GM12878 (cell line): ENCODE measurements around the gene NT5C3A. TPM values are rescaled to one million over a fixed set of nuclear protein-coding genes. Genes with fewer than 3 reads are reported as not detected.
A peak's percentile ranks its signal among the peaks of the same experiment; 100 is the strongest.

Experiments used
- ATAC-seq: fragments of 200-7000 bp; cut with Tn5 transposase; 3 replicates; pipeline ENCODE4 v1.9.1; 2020; ENCODE audit warnings: mild to moderate bottlenecking, moderate library complexity
- BruUV-seq: library from RNA; stranded (reverse); fragments of 400-500 nt; replicated peaks from 2 replicates; lab custom pipeline; 2021; lab: Mats Ljungman, UMichigan
- CTCF ChIA-PET: fragments of 300-600 bp; sonication (Branson Sonifier 250); formaldehyde crosslinking; extraction: SDS; loops from one replicate; lab custom pipeline; 2021; ENCODE audit warnings: inconsistent platforms; lab: Yijun Ruan, JAX
- POLR2A ChIA-PET: fragments of 350-600 bp; formaldehyde crosslinking; extraction: SDS; loops from one replicate; lab custom pipeline; 2021; ENCODE audit warnings: inconsistent platforms; lab: Charles Lee
- RAD21 ChIA-PET: fragments of 300-600 bp; sonication (Branson Sonifier 250); formaldehyde crosslinking; loops from one replicate; lab custom pipeline; 2023; ENCODE audit warnings: antibody characterized with exemption; ENCODE audit not compliant: unreplicated experiment; lab: Charles Lee
- SMC1A ChIA-PET: fragments of 300-600 bp; sonication (Branson Sonifier 250); formaldehyde crosslinking; loops from one replicate; lab custom pipeline; 2023; ENCODE audit not compliant: unreplicated experiment, uncharacterized antibody; lab: Charles Lee
- DNase-seq: peaks from one replicate; pipeline ENCODE4 v3.0.0-alpha.2; 2011; ENCODE audit warnings: low read depth, low spot score
- FAIRE-seq: peaks from 3 replicates; lab custom pipeline; 2011; peaks lifted over from hg19 to GRCh38; lab: Jason Lieb, UNC
- H2AFZ ChIP-seq: 2 replicates; pipeline ENCODE4 v1.6.0; 2011; ENCODE audit warnings: low read depth, low read length, control low read depth; ENCODE audit not compliant: control insufficient read depth
- H3K27ac ChIP-seq: 2 replicates; pipeline ENCODE4 v1.5.1; 2011; ENCODE audit warnings: control low read depth; ENCODE audit not compliant: control insufficient read depth, insufficient read depth
- H3K27me3 ChIP-seq, 2 experiments: replicated peaks in 1 of 2; 2 replicates each; pipeline versions ENCODE4 v1.6.0 to v1.6.1; 2011; ENCODE audit warnings: low read length in 1 of 2; ENCODE audit not compliant: control insufficient read depth in 2 of 2, insufficient read depth in 2 of 2
- H3K36me3 ChIP-seq, 2 experiments: 2 replicates each; pipeline ENCODE4 v1.5.1; 2011; ENCODE audit warnings: low read length in 1 of 2; ENCODE audit not compliant: control insufficient read depth in 2 of 2, insufficient read depth in 2 of 2
- H3K4me1 ChIP-seq: 2 replicates; pipeline ENCODE4 v1.6.1; 2011; ENCODE audit warnings: mild to moderate bottlenecking, low read length, moderate library complexity, mixed read lengths; ENCODE audit not compliant: control insufficient read depth, insufficient read depth
- H3K4me2 ChIP-seq: 2 replicates; pipeline ENCODE4 v1.6.0; 2011; ENCODE audit warnings: control low read depth; ENCODE audit not compliant: control insufficient read depth, insufficient read depth
- H3K4me3 ChIP-seq: fragments of 200-600 bp; sonication (generic); 2 replicates; pipeline ENCODE4 v1.5.1; 2016
- H3K79me2 ChIP-seq: 2 replicates; pipeline ENCODE4 v1.6.0; 2011; ENCODE audit warnings: low read length; ENCODE audit not compliant: control insufficient read depth, insufficient read depth
- H3K9ac ChIP-seq: 2 replicates; pipeline ENCODE4 v1.8.0; 2011; ENCODE audit warnings: low read length, control low read depth, mixed read lengths; ENCODE audit not compliant: control insufficient read depth, insufficient read depth
- H3K9me3 ChIP-seq: replicated peaks from 3 replicates; pipeline ENCODE4 v1.5.1; 2011; ENCODE audit warnings: mild to moderate bottlenecking, low read length; ENCODE audit not compliant: control insufficient read depth, insufficient read depth
- H4K20me1 ChIP-seq: 2 replicates; pipeline ENCODE4 v1.6.0; 2011; ENCODE audit not compliant: control insufficient read depth, insufficient read depth
- BCL11A ChIP-seq: IDR thresholded peaks from 2 replicates; pipeline ENCODE4 v1.6.1; 2011; ENCODE audit warnings: low read depth, low read length
- BMI1 ChIP-seq: fragments of 450-650 bp; IDR thresholded peaks from 2 replicates; pipeline ENCODE4 v1.6.1; 2016; ENCODE audit warnings: mild to moderate bottlenecking, moderate library complexity, borderline replicate concordance
- CHD4 ChIP-seq: fragments of 200-600 bp; sonication (generic); IDR thresholded peaks from 2 replicates; pipeline ENCODE4 v1.6.1; 2016; ENCODE audit warnings: mild to moderate bottlenecking
- IKZF2 ChIP-seq, 2 experiments: fragments of 450-650 bp; IDR thresholded peaks; 2 replicates each; pipeline ENCODE4 v1.6.1; 2017; ENCODE audit warnings: mild to moderate bottlenecking in 2 of 2, moderate library complexity in 2 of 2
- SMAD5 ChIP-seq: IDR thresholded peaks from 2 replicates; pipeline ENCODE4 v1.6.1; 2016; ENCODE audit warnings: antibody characterized with exemption, low read depth
- YBX1 ChIP-seq: fragments of 450-650 bp; IDR thresholded peaks from 2 replicates; pipeline ENCODE4 v1.6.1; 2016; ENCODE audit warnings: antibody characterized with exemption
- ZBED1 ChIP-seq: IDR thresholded peaks from 2 replicates; pipeline ENCODE4 v1.6.1; 2016; ENCODE audit warnings: borderline replicate concordance
- ZNF384 ChIP-seq: IDR thresholded peaks from 2 replicates; pipeline ENCODE4 v1.6.1; 2012; ENCODE audit warnings: low read depth, mild to moderate bottlenecking, low read length, improper control_type of control experiment, borderline replicate concordance
- WGBS: methylation state at CpG from one replicate; pipeline ENCODE4 v1.1.6; 2016; ENCODE audit warnings: low lambda C conversion rate; ENCODE audit not compliant: insufficient replicate concordance, insufficient coverage; ENCODE audit errors: missing lambda C conversion rate; 5-methylcytosine and 5-hydroxymethylcytosine counted together
- in situ Hi-C: fragments of 300-500 bp; cut with MboI; formaldehyde crosslinking; loops from 9 replicates; pipeline ENCODE4 v1.14.3; 2018; ENCODE audit warnings: mixed read lengths
- intact Hi-C: fragments of 100-400 bp; cut with micrococcal nuclease; formaldehyde crosslinking; loops from one replicate; pipeline ENCODE4 v1.14.2; 2022; ENCODE audit not compliant: unreplicated experiment
- polyA plus RNA-seq, 11 experiments: library from polyadenylated mRNA; depleted of rRNA in 4 of 11; unstranded in 6 of 11; stranded (reverse) in 5 of 11; fragments of >200 nt; fragmentation: Nextera tagmentation in 4 of 11; fragmentation: Illumina TruSeq in 1 of 11; extraction: Ambion mirVana in 4 of 11; extraction: Trizol in 1 of 11; gene quantifications; 1 replicate in 1 of 11; 2 replicates in 10 of 11; pipeline versions ENCODE4 v1.2.1 to v1.2.3, GENCODE V29; 2011 to 2016; ENCODE audit warnings: inconsistent platforms in 2 of 11, missing spikeins in 2 of 11, low read depth in 1 of 11
- total RNA-seq, 4 experiments: library from RNA; depleted of rRNA in 3 of 4; stranded (reverse); fragments of >200 nt in 3 of 4; fragmentation: Illumina TruSeq in 1 of 4; extraction: Trizol in 1 of 4; gene quantifications; 2 replicates each; pipeline versions ENCODE4 v1.2.1 to v1.2.3, GENCODE V29; 2013 to 2021
- TF ChIP-seq, protein P1 (sequence below), 3 experiments: IDR thresholded peaks in 2 of 3; conservative IDR thresholded peaks in 1 of 3; 2 replicates each; pipeline ENCODE4 v1.5.1; 2011; ENCODE audit warnings: low read depth in 3 of 3, low read length in 3 of 3, mild to moderate bottlenecking in 3 of 3, control low read depth in 2 of 3, moderate library complexity in 2 of 3, inconsistent platforms in 1 of 3, mixed read lengths in 1 of 3; ENCODE audit not compliant: control insufficient read depth in 2 of 3, insufficient read depth in 1 of 3; ENCODE audit errors: extremely low read depth in 1 of 3
- TF ChIP-seq, protein P2 (sequence below): fragments of 450-650 bp; IDR thresholded peaks from 2 replicates; pipeline ENCODE4 v1.6.1; 2017; ENCODE audit warnings: borderline replicate concordance
- TF ChIP-seq, protein P3 (sequence below): fragments of 450-650 bp; IDR thresholded peaks from 2 replicates; pipeline ENCODE4 v1.6.1; 2016; ENCODE audit warnings: mild to moderate bottlenecking, moderate library complexity, borderline replicate concordance
- TF ChIP-seq, protein P4 (sequence below): fragments of 450-650 bp; IDR thresholded peaks from 2 replicates; pipeline ENCODE4 v1.6.1; 2016; ENCODE audit warnings: mild to moderate bottlenecking
- TF ChIP-seq, protein P5 (sequence below): IDR thresholded peaks from 2 replicates; pipeline ENCODE4 v1.6.1; 2011; ENCODE audit warnings: low read depth, mild to moderate bottlenecking, low read length, moderate library complexity, borderline replicate concordance; ENCODE audit errors: extremely low read depth

NT5C3A gene
- total and polyA plus RNA-seq, 10 of the 15 experiments (the other 5 are each of a cell fraction or from before 2014, with no cell fraction given) = 53.0 to 111 (median 71.4) TPM

DNA sequence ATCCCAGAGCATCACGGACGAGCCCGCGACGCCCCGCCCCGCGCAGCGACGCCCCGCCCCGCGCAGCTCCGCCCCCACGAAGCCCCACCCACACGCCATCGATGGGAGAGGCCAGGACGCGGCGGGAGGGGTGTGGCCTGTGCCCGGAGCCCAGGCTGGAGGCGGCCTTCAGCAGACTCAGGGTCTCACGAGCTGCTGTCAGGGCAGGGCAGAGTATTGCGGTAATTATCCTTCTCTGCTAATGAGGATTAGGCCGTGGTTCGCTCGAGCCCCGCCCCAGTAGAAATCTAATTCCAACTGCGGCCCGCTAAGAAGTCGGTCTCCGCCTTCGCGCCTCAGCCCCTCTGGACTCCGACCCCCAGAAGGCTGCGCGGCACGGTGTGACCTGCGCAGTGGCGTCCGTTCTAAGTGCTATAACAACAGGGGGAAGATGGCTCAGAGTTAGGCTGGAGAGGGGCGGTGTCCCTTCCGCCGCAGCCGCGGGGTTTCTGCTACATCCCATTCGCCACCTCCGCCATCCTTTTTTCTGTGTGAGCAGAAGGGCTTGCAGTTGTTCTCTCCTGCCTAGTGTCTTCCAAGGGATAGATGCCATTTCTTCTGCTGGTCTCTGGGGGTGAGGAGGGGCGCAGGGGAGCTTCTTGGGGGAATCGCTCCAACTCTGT is 337 bp upstream of the NT5C3A start:
- no peaks in the 10 kb centered on the region for H4K20me1 ChIP-seq
- FAIRE-seq (peak; percentile 79), ATAC-seq (peak; percentile 95), DNase-seq (peak; percentile 81)
- 2% methylated on average over 50 of the region's 50 CpGs for WGBS
- peaks cover 2% of the 10 kb centered on the region; the same call in 2 of the 3 replicates for H3K9me3 ChIP-seq
- peak overlapping the region; percentile 99 for H2AFZ ChIP-seq
- BruUV-seq = no TSS peak
- ChIA-PET CTCF (interaction anchor here (1.3 to 5.4 kb wide), 9 partner anchors 10 to 217 kb away, joined by 3 to 31 read pairs (median 4); partner anchors contain the start of gene RP9), SMC1A (interaction anchor here (1.1 to 3.3 kb wide), 6 partner anchors 9 to 45 kb away, joined by 3 to 31 read pairs (median 6); partner anchors contain the start of gene RP9), RAD21 (interaction anchor here (0.6 to 2.8 kb wide), 7 partner anchors 9 to 216 kb away, joined by 3 to 19 read pairs (median 5); partner anchors contain the start of gene RP9), POLR2A (interaction anchor here (0.8 to 5.9 kb wide), 12 partner anchors 9 to 174 kb away, joined by 3 to 30 read pairs (median 5); partner anchors contain the start of gene BBS9)
- H3K36me3 ChIP-seq = no peaks in the 10 kb centered on the region
- in situ Hi-C loops (no loop called here), intact Hi-C loops (loop anchor here (2.0 to 5.0 kb wide), 3 partner anchors 46 to 571 kb away; partner anchors contain the start of genes KBTBD2, LSM5 and RP9)
- H3K4me2 ChIP-seq = peak overlapping the region; percentile 84
- H3K4me3 ChIP-seq = peak overlapping the region; percentile 93
- peaks cover 46% of the 10 kb centered on the region for H3K79me2 ChIP-seq
- H3K9ac ChIP-seq = peak overlapping the region; percentile 68
- H3K27me3 ChIP-seq = no peaks in the 10 kb centered on the region
- H3K27ac ChIP-seq = peak overlapping the region; percentile 89
- peaks cover 3% of the 10 kb centered on the region; the same call in 1 of the 2 replicates for H3K4me1 ChIP-seq
- TF ChIP-seq BMI1 (no peak), ZBED1 (no peak), BCL11A (no peak), SMAD5 (no peak), CHD4 (no peak), IKZF2 (IDR thresholded peaks at IDR 0.05) (no peak), YBX1 (no peak), ZNF384 (no peak)
- TF ChIP-seq, protein P1, sequence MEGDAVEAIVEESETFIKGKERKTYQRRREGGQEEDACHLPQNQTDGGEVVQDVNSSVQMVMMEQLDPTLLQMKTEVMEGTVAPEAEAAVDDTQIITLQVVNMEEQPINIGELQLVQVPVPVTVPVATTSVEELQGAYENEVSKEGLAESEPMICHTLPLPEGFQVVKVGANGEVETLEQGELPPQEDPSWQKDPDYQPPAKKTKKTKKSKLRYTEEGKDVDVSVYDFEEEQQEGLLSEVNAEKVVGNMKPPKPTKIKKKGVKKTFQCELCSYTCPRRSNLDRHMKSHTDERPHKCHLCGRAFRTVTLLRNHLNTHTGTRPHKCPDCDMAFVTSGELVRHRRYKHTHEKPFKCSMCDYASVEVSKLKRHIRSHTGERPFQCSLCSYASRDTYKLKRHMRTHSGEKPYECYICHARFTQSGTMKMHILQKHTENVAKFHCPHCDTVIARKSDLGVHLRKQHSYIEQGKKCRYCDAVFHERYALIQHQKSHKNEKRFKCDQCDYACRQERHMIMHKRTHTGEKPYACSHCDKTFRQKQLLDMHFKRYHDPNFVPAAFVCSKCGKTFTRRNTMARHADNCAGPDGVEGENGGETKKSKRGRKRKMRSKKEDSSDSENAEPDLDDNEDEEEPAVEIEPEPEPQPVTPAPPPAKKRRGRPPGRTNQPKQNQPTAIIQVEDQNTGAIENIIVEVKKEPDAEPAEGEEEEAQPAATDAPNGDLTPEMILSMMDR (IDR thresholded peaks at IDR 0.05 in 2 of 3, conservative IDR thresholded peaks at IDR 0.05 in 1 of 3; ENCODE audit: control insufficient read depth in 2 of 3, extremely low read depth in 1 of 3, insufficient read depth in 1 of 3, low read depth in 3 of 3, low read length in 3 of 3) = no peak
- TF ChIP-seq, protein P2, sequence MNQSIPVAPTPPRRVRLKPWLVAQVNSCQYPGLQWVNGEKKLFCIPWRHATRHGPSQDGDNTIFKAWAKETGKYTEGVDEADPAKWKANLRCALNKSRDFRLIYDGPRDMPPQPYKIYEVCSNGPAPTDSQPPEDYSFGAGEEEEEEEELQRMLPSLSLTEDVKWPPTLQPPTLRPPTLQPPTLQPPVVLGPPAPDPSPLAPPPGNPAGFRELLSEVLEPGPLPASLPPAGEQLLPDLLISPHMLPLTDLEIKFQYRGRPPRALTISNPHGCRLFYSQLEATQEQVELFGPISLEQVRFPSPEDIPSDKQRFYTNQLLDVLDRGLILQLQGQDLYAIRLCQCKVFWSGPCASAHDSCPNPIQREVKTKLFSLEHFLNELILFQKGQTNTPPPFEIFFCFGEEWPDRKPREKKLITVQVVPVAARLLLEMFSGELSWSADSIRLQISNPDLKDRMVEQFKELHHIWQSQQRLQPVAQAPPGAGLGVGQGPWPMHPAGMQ = no peak
- TF ChIP-seq, protein P3, sequence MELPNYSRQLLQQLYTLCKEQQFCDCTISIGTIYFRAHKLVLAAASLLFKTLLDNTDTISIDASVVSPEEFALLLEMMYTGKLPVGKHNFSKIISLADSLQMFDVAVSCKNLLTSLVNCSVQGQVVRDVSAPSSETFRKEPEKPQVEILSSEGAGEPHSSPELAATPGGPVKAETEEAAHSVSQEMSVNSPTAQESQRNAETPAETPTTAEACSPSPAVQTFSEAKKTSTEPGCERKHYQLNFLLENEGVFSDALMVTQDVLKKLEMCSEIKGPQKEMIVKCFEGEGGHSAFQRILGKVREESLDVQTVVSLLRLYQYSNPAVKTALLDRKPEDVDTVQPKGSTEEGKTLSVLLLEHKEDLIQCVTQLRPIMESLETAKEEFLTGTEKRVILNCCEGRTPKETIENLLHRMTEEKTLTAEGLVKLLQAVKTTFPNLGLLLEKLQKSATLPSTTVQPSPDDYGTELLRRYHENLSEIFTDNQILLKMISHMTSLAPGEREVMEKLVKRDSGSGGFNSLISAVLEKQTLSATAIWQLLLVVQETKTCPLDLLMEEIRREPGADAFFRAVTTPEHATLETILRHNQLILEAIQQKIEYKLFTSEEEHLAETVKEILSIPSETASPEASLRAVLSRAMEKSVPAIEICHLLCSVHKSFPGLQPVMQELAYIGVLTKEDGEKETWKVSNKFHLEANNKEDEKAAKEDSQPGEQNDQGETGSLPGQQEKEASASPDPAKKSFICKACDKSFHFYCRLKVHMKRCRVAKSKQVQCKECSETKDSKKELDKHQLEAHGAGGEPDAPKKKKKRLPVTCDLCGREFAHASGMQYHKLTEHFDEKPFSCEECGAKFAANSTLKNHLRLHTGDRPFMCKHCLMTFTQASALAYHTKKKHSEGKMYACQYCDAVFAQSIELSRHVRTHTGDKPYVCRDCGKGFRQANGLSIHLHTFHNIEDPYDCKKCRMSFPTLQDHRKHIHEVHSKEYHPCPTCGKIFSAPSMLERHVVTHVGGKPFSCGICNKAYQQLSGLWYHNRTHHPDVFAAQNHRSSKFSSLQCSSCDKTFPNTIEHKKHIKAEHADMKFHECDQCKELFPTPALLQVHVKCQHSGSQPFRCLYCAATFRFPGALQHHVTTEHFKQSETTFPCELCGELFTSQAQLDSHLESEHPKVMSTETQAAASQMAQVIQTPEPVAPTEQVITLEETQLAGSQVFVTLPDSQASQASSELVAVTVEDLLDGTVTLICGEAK = no peak; the same call in 1 of the 2 replicates
- TF ChIP-seq, protein P4, sequence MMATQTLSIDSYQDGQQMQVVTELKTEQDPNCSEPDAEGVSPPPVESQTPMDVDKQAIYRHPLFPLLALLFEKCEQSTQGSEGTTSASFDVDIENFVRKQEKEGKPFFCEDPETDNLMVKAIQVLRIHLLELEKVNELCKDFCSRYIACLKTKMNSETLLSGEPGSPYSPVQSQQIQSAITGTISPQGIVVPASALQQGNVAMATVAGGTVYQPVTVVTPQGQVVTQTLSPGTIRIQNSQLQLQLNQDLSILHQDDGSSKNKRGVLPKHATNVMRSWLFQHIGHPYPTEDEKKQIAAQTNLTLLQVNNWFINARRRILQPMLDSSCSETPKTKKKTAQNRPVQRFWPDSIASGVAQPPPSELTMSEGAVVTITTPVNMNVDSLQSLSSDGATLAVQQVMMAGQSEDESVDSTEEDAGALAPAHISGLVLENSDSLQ = no peak; the same call in 1 of the 2 replicates
- TF ChIP-seq, protein P5, sequence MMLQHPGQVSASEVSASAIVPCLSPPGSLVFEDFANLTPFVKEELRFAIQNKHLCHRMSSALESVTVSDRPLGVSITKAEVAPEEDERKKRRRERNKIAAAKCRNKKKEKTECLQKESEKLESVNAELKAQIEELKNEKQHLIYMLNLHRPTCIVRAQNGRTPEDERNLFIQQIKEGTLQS = no peak
